Hepatocyte (in vitro differentiated cells): Measurements from ENCODE around the gene PKNOX2. TPM values are rescaled to one million over a fixed set of nuclear protein-coding genes. Genes with fewer than 3 reads are reported as not detected.

ENCODE experiments used
- DNase-seq: peaks from one replicate; pipeline ENCODE4 v3.0.0-alpha.2; 2016; ENCODE audit warnings: low spot score
- H2AFZ ChIP-seq: fragments of 200-600 bp; sonication (generic); 2 replicates; pipeline ENCODE4 v1.6.0; 2016; ENCODE audit warnings: antibody characterized with exemption, mild to moderate bottlenecking
- H3K27ac ChIP-seq: fragments of 200-600 bp; sonication (generic); 2 replicates; pipeline ENCODE4 v1.5.1; 2016; ENCODE audit warnings: mild to moderate bottlenecking
- H3K27me3 ChIP-seq: fragments of 200-600 bp; sonication (generic); 2 replicates; pipeline ENCODE4 v1.6.1; 2016
- H3K36me3 ChIP-seq: fragments of 200-600 bp; sonication (generic); replicated peaks from 2 replicates; pipeline ENCODE4 v1.5.1; 2016; ENCODE audit warnings: low read depth; ENCODE audit not compliant: insufficient read depth
- H3K4me1 ChIP-seq: fragments of 200-600 bp; sonication (generic); 2 replicates; pipeline ENCODE4 v1.5.1; 2016; ENCODE audit warnings: mild to moderate bottlenecking, moderate library complexity; ENCODE audit not compliant: insufficient read depth
- H3K4me2 ChIP-seq: fragments of 200-600 bp; sonication (generic); 2 replicates; pipeline ENCODE4 v1.6.0; 2016
- H3K4me3 ChIP-seq: fragments of 200-600 bp; sonication (generic); 2 replicates; pipeline ENCODE4 v1.5.1; 2016; ENCODE audit warnings: mild to moderate bottlenecking
- H3K79me2 ChIP-seq: fragments of 200-600 bp; sonication (generic); 2 replicates; pipeline ENCODE4 v1.6.0; 2017; ENCODE audit warnings: mild to moderate bottlenecking
- H3K9me2 ChIP-seq: fragments of 200-600 bp; sonication (generic); replicated peaks from 2 replicates; pipeline ENCODE4 v1.6.0; 2017; ENCODE audit warnings: mild to moderate bottlenecking; ENCODE audit not compliant: insufficient read depth
- H3K9me3 ChIP-seq: fragments of 200-600 bp; sonication (generic); 2 replicates; pipeline ENCODE4 v1.5.1; 2016; ENCODE audit warnings: low read depth, mild to moderate bottlenecking
- H4K20me1 ChIP-seq: fragments of 200-600 bp; sonication (generic); 2 replicates; pipeline ENCODE4 v1.6.0; 2016; ENCODE audit warnings: mild to moderate bottlenecking; ENCODE audit not compliant: insufficient read depth, poor library complexity, severe bottlenecking
- EZH2 ChIP-seq: fragments of 200-600 bp; sonication (generic); IDR thresholded peaks from 2 replicates; pipeline ENCODE4 v1.6.1; 2016; ENCODE audit warnings: antibody characterized with exemption, mild to moderate bottlenecking, borderline replicate concordance
- EZH2phosphoT487 ChIP-seq: fragments of 200-600 bp; sonication (generic); IDR thresholded peaks from one replicate; pipeline ENCODE4 v1.6.1; 2018; ENCODE audit warnings: antibody characterized with exemption, mild to moderate bottlenecking, low read depth, moderate library complexity; ENCODE audit not compliant: unreplicated experiment, severe bottlenecking
- WGBS: methylation state at CpG from one replicate; pipeline ENCODE4 v1.1.6; 2016; ENCODE audit warnings: low lambda C conversion rate; ENCODE audit errors: missing lambda C conversion rate; 5-methylcytosine and 5-hydroxymethylcytosine counted together
- polyA plus RNA-seq: library from polyadenylated mRNA; unstranded; fragments of >200 nt; fragmentation: Nextera tagmentation; extraction: Ambion mirVana; gene quantifications from 2 replicates; pipeline ENCODE4 v1.2.1, GENCODE V29; 2016
- total RNA-seq: library from RNA; depleted of rRNA; stranded (reverse); fragments of >200 nt; gene quantifications from 2 replicates; pipeline ENCODE4 v1.2.3, GENCODE V29; 2014
- TF ChIP-seq, protein P1 (sequence below): fragments of 200-600 bp; sonication (generic); IDR thresholded peaks from 2 replicates; pipeline ENCODE4 v1.5.1; 2016; ENCODE audit warnings: antibody characterized with exemption, mild to moderate bottlenecking; ENCODE audit not compliant: poor library complexity

PKNOX2 gene
- total and polyA plus RNA-seq, 2 experiments from 2014 or later, result 3.0 to 3.1 TPM

DNA sequence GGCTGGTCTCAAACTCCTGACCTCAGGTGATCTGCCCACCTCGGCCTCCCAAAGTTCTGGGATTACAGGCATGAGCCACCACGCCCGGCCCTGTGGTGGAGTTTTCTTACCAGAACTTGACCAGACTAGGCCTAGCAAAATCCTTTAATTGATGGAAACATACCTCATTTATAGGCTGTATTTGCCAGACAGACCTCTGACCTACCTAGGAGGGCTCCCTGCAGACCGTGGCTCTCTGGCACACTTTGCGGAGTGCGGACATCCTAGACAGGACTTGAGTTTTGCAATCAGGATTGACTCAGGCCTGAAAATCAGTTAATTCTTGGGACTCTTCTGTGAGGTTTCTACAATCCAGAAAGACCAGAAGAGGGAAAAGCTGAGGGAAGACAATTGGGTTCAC lies 278.4 kb downstream of the PKNOX2 start:
- H2AFZ ChIP-seq, result no peak overlapping the region
- H3K4me3 ChIP-seq, result no peak overlapping the region
- H4K20me1 ChIP-seq, result no peaks in the 10 kb centered on the region
- TF ChIP-seq, protein P1, sequence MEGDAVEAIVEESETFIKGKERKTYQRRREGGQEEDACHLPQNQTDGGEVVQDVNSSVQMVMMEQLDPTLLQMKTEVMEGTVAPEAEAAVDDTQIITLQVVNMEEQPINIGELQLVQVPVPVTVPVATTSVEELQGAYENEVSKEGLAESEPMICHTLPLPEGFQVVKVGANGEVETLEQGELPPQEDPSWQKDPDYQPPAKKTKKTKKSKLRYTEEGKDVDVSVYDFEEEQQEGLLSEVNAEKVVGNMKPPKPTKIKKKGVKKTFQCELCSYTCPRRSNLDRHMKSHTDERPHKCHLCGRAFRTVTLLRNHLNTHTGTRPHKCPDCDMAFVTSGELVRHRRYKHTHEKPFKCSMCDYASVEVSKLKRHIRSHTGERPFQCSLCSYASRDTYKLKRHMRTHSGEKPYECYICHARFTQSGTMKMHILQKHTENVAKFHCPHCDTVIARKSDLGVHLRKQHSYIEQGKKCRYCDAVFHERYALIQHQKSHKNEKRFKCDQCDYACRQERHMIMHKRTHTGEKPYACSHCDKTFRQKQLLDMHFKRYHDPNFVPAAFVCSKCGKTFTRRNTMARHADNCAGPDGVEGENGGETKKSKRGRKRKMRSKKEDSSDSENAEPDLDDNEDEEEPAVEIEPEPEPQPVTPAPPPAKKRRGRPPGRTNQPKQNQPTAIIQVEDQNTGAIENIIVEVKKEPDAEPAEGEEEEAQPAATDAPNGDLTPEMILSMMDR, result no peak
- TF ChIP-seq EZH2 (no peak), EZH2phosphoT487 (no peak)
- H3K4me2 ChIP-seq, result no peak overlapping the region
- WGBS, result 92% methylated on average over 6 of the region's 6 CpGs
- no peaks in the 10 kb centered on the region for H3K9me2 ChIP-seq
- no peak for DNase-seq
- no peaks in the 10 kb centered on the region for H3K79me2 ChIP-seq
- no peaks in the 10 kb centered on the region for H3K9me3 ChIP-seq
- peaks cover 16% of the 10 kb centered on the region for H3K27me3 ChIP-seq
- H3K27ac ChIP-seq, result no peak overlapping the region
- no peaks in the 10 kb centered on the region for H3K4me1 ChIP-seq
- H3K36me3 ChIP-seq, result no peaks in the 10 kb centered on the region

DNA sequence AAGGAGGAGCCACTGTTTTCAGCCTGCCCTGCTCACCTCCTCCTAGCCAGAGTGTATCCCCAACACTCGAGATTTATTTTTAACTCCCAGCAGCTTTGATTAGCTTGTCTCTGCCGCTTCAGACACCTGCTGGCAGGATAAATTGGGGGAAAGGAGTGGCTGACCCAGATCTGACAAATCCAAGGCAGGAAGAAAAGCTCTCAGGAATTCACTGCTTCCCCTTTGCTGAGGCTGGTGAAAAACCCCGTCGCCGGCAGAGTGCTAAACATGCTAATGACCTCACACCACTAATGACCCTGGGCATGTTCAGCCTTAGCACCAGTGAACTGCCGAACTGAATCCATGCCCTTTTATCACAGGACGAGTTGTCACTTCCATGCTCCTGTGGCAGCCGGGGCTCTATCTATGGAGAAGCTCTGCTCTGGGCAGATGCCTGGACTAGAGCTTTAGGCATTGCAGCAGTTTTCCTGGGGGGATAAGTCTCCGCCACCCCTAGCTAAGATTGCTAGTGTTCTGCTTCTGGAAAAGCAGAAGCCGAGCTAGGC lies 279.3 kb downstream of the PKNOX2 start:
- no peak overlapping the region for H3K27ac ChIP-seq
- no peak overlapping the region for H3K4me3 ChIP-seq
- H3K9me3 ChIP-seq, result no peaks in the 10 kb centered on the region
- no peaks in the 10 kb centered on the region for H3K79me2 ChIP-seq
- no peak overlapping the region for H2AFZ ChIP-seq
- H4K20me1 ChIP-seq, result no peaks in the 10 kb centered on the region
- peaks cover 16% of the 10 kb centered on the region for H3K27me3 ChIP-seq
- WGBS, result 39% methylated on average over 10 of the region's 10 CpGs
- TF ChIP-seq EZH2 (no peak), EZH2phosphoT487 (no peak)
- TF ChIP-seq, protein P1, result no peak
- H3K36me3 ChIP-seq, result no peaks in the 10 kb centered on the region
- no peaks in the 10 kb centered on the region for H3K4me1 ChIP-seq
- no peak overlapping the region for H3K4me2 ChIP-seq
- H3K9me2 ChIP-seq, result no peaks in the 10 kb centered on the region
- DNase-seq, result no peak

DNA sequence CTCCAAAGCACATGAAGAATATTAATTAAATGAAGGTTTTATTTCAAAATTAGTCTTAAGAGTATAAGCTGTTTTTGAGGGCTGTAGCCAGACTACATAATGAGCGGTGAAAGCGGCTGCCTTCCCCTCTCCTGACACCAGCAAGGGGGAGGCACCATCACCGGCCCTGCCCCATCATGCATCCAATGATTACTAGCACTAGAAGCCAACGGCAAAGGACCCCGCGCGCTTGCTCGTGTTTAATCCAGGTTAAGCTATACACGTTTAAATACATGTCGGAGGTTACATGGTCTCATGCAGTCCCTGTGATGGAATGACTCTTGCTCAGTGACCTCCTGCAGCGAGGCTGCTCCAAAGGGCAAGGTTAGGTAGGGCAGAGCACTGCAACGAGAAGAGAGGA lies 281.2 kb downstream of the PKNOX2 start:
- Histone ChIP-seq H4K20me1 (no peaks in the 10 kb centered on the region), H3K27me3 (peaks cover 14% of the 10 kb centered on the region), H3K4me1 (no peaks in the 10 kb centered on the region), H3K36me3 (no peaks in the 10 kb centered on the region), H3K79me2 (no peaks in the 10 kb centered on the region), H3K27ac (no peak overlapping the region), H3K4me3 (no peak overlapping the region), H3K9me2 (no peaks in the 10 kb centered on the region), H3K4me2 (no peak overlapping the region), H2AFZ (no peak overlapping the region), H3K9me3 (no peaks in the 10 kb centered on the region)
- 95% methylated on average over 12 of the region's 12 CpGs for WGBS
- TF ChIP-seq EZH2 (no peak), EZH2phosphoT487 (no peak)
- TF ChIP-seq, protein P1, result no peak
- DNase-seq, result no peak

DNA sequence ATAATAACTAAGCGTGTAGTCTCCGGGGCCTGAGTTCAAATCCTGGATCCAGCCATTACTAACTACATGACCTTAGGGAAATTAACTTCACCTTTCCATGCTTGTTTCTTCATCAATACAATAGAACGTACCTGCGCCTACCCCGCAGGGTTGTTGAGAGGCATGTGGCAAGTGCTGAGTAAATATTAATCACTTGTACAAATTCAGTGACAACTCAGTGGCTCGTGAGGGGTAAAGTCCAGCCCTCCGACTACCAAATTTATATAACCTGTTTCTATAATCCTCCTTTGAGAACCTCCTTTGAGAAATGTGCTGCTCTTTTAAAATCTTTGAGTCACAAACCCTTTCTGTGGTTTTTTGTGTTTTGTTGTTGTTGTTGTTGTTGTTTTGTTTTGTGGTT lies 281.7 kb downstream of the PKNOX2 start:
- Histone ChIP-seq H3K27ac (no peak overlapping the region), H3K9me3 (no peaks in the 10 kb centered on the region), H3K4me3 (no peak overlapping the region), H3K79me2 (no peaks in the 10 kb centered on the region), H3K27me3 (peaks cover 8% of the 10 kb centered on the region), H3K36me3 (no peaks in the 10 kb centered on the region), H3K4me1 (peaks cover 2% of the 10 kb centered on the region), H3K4me2 (no peak overlapping the region), H2AFZ (no peak overlapping the region), H4K20me1 (no peaks in the 10 kb centered on the region), H3K9me2 (no peaks in the 10 kb centered on the region)
- peak; percentile 26 for DNase-seq
- TF ChIP-seq, protein P1, result no peak
- TF ChIP-seq EZH2phosphoT487 (no peak), EZH2 (no peak)
- 80% methylated on average over 7 of the region's 7 CpGs for WGBS
